HG03135 (cell line): Measurements from ENCODE around the gene NDRG4.

ENCODE experiments used
- ATAC-seq: cut with Tn5 transposase; IDR thresholded peaks from one replicate; pipeline ENCODE4 v1.9.1; 2021; ENCODE audit warnings: mild to moderate bottlenecking, moderate library complexity; ENCODE audit not compliant: unreplicated experiment

Gene NDRG4

DNA sequence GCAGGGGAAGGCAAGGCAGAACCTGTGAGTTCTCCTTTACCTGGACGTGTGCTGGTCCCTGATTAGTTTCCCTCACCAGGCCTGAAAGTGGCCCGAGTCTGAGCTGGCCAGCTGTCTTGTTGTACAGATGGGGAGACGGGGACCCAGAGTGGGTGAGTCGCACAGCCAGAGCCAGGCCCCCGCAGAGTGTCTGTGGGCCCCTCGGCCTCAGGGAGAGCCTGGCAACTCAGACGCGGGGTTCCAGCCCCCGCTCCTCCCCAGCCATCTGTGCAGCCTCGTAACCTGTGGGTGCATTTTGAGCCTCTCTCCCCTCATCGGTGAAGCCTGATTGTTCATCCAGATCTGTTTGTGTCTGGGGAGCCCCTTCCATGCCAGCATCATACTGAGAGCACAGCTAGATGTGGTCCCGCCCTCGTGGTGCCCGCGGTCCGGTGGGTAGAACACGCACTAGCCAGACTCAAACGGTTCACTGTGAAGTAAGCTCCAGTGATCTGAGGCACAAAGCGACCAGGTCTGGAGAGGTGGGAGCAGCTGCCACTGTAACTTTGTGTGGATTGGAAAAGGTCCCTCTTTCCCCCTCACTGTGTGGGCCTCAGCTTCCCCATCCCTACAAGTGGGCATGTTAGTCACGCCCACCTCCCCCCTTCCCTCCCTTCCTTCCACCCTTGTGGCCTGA lies 6.0 kb upstream of the NDRG4 start:
- ATAC-seq = no peak

DNA sequence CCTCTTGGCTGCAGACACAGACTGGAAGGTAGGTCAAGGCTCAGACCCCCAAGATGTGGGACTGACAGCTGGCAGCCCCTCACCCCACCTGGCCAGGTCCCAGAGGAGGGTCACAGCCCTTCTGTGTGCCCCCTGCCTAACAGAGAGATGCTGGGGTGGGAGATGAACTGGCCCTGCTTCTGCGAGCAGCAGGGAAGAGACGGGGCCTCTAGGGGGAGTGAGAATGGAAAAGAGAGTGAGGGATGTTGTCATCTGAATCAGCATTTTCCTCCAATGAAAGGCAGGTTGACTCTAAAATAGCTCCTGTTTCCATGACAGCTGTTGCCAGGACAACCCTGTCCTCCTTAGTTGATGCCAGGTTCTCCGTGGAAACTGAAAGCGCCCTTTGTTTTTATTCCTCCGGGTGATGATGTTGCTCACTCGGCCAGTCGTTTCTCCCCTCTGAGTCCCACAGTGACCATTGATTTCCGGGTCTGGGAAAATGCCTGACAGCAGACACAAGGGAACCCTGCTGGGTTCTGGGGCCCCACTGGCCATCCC lies 4.9 kb upstream of the NDRG4 start:
- peak; percentile 69 for ATAC-seq

DNA sequence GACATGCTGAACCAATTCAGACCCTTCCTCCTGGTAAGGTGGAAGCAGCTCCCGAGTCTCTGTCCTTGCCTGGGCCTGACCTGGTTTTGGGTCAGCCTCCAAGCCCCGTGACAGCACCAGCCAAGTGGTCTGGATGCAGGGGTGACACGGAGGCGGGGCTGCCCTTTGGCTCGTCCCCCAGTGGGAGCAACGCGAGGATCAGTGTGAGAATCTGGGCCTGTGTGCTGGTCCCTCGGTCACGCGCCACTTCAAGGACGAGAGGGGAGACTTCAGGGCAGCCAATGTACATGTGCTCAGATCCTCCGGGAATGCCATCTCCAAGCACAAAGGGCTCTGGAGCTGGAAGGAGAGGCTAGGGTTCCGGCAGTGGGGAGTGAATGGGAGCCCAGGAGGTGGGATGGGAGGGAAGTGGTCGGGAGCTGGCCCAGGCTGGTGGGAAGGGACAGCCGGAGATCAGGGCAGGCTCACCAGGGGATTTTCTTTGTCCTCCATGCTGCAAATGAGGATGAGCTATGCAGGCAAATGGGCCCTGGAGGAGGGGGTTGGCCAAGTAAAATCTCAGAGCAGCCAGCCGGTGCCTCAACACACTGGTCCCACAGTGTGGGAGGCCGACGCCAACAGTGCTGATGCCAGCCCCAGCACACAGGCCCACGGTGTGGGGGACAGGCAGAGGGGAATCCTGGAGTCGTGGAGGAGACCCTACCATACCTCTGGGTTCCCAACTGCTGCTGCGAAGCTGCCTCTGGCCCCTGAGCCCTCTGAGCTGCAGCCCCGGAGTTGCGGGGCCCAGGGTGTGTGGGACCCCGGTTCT lies 4.2 kb upstream of the NDRG4 start:
- no peak for ATAC-seq

DNA sequence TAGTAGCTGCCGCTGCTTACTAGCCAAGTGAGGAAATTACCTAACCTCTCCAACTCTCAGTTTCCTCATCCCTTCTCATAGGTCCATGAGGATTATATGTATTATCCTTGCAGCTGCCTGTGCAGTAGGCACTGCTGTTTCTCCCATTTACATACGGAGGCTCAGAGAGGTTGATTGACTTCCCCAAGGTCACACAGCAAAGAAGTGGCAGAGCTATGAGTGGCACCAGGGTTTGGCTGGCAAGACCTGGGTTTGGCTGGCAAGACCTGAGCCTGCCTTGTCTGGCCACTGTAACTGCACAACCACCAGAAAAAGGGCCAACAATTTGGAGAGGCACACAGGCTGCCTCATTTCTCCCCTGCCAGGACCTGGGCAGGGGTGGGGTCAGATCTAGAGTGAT lies 2.5 kb upstream of the NDRG4 start:
- ATAC-seq = no peak

DNA sequence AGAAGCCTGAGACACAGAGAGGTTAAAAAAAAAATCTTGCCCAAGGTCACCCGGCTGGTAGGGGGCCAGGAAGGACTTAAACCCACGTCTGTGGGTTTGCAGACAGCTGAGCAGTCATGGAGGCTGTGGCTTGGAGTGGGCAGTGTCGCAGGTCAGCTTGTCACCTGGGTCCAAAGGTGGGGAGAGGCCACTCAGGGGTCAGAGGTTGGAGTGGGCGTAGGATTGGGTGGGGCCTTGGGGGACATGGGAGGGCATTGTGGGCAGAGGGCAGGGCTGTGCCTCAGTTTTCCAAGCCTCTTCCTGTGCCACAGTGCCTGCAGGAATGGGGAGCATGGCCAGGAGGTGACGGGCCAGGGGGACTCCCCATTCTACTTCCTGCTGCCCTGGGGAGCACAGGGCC lies 2.0 kb upstream of the NDRG4 start:
- no peak for ATAC-seq

DNA sequence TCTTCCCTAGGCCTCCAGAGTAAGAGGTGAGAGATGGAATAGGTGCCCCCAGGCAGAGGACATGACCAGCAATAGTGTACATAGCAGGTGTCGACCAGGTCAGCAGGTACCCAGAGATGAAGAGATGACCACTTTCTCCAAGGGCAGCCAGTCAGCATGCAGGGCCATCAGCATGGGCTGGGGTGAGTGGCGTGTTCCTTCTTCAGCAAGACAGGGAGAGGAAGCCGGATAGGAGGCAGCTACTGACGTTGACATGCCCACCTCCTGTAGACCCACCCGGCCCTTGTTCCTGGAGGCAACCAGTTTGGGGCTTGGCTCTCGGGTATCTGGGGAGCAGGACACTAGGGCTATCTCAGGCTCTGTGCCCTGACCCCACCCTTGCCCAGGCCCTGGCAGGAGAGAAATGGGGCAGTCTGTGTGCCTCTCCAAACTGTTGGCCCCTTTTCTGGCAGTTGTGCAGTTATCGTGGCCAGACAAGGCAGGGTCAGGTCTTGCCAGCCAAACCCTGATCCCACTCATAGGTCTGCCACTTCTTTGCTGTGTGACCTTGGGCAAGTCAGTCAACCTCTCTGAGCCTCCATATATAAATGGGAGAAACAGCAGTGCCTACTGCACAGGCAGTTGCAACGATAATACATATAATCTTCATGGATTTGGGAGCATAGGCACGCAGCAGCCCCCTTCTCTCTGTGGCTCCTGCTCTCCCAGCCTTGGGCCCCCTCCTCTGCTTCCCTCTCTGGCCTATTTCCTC lies 1.4 kb upstream of the NDRG4 start:
- ATAC-seq = no peak

DNA sequence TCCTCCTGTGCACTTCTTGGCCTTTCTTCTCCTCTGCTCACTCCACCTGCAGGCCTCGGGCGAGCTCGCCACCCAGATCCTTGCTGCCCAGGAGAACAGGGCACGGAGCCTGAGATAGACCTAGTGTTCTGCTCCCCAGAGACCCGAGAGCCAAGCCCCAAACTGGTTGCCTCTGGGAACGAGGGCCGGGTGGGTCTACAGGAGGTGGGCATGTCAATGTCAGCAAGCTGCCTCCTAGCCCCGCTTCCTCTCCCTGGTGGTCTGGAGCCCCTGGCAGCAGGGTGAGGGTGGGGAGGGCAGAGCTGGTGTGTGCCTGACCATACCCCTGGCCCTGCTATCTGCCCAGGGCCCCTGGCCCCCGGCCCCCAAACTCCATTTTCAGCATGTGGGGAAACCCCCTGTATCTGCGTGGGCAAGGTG lies 841 bp upstream of the NDRG4 start:
- no peak for ATAC-seq

DNA sequence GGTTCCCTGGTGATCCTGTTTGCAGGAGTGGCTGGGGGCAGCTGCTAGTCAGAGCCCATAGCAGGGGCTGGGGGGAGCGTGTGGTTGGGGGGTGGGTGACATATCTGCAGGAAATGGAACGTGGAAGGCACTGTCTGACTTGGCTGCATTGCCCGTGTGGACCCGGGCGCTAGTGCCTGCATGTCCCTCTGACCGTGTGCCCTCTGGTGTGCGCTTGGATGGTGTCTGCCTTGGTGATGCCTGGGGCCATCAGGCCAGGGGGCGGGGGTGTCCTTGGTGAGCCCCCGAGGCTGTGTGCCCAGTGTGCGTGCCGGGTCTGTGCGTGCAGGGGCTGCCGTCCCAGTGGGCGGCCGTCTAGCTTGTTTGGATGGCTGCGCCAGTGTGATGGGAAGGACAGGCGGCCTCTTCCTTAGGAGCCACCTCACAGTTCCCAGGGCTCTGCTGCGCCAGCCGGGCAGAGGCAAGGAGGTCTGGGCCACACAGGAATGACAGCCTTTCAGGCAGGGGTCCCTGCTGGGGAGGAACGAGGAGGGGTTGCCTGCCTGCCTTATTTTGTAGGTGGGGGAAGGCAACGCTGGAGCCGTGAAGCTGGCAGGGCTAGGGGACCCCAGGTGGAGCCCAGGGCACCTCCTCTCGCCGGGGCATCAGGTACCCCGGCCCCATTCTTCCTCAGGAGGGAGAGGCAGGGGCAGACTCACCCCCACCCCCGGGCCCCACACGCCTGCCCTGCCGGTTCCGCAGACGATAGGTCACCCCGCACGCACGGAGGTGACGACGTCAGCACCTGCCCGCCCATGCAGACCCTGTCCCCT lies 693 bp downstream of the NDRG4 start:
- no peak for ATAC-seq

DNA sequence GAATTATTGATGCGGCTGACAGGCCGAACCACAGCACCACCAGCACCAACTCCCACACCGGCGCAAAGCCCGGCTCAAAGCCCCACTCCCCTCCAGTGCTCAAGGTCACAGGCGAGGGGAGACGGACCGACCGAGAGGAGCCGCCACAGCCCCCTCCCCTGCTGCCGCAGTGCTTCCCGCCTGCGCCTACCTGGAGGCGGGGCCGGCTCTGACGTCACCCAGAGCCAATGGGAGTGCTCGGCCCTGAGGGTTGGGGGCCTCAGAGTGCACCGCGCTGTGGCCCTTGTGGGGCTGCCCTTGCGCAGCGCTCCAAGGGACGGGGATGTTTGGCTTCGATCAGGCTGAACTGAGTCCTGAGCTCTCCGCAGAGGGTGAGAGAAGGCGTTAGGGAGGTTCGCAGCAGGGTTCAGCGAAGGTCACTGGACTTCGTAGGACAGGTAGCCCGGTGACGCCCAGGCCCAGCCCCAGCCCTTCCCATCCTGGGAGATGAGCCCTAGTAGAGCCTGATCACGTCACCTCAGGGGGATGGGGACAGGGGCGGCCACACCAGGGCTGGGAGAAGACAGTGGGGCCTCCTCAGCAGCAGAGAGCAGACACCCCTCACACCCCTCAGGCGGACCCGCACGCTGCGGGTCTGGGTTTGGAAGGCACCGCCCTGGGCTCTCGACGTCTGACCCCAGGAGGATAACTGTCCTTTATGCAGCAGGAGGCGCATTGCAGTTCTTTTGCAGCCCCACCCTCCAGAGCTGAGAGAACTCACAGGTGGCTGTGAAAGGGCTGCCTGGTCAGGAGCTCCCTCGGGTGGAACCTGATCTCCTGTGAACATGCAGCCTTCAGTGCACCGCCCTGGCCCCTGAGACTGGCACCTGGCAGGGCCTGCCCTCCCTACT lies 1.5 kb downstream of the NDRG4 start:
- ATAC-seq = no peak

DNA sequence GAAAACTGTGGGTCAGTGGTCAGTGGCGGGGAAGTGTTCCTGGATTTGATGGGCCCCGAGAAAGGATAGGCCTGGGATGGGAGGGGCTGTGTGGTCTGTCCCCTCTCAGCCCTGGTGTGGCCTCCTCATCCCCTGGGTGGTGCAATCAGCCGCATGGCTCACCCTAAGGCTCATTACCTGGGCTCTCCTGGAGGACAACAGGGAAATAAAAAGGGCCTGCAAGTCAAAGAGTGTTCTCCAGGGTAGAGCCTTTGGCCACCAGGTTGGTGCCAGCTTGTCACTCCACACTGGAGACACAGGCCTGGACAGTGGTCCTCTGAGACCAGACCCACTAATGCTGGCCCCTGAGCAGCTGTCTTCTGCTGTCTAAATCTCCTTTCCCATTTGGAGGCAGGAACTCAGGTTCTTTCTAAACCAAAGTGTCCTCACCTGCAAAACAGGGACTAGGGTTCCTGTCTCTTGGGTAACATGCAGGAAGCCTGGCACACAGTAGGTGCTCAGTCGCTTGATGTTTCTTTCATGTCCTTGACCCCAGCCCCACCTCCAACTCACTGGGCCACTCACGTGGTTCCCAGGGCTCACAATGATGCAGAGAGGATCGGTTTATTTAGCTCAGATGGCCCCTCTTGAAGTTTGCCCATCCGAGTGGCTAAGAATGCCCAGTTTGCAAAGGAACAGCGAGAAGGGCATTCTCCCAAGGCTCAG lies 2.4 kb downstream of the NDRG4 start:
- ATAC-seq = no peak

DNA sequence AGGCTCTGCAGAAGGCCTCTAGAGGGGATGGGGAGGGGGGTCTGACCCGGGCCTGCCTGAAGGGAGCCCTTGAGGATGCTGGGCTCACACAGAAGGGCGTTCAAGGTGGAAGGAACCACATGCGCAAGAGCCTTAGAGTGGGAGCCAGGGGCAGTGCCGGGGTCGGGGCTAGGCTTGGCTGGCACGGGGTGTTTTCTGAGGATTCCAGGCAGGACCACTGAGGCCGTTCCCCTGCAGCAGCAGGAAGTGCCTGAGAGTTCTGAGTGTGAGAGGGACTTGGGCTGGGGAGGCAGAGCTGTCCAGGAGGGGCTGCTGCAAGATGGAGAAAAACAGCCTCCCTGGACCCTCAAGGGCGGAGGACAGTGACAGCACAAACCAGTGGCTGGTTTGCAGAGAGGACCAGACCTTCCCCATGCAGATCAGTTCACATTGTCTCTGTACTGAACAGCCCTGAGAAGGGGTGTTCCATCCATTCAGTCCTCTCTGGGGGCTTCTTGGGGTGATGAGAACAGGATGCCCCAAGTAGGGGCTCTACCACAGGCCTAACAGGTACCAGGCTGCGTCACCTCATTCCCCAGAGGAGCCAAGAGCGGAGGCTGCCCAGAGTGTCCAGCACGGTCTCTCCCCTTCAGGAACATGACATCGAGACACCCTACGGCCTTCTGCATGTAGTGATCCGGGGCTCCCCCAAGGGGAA lies 3.4 kb downstream of the NDRG4 start:
- no peak for ATAC-seq

DNA sequence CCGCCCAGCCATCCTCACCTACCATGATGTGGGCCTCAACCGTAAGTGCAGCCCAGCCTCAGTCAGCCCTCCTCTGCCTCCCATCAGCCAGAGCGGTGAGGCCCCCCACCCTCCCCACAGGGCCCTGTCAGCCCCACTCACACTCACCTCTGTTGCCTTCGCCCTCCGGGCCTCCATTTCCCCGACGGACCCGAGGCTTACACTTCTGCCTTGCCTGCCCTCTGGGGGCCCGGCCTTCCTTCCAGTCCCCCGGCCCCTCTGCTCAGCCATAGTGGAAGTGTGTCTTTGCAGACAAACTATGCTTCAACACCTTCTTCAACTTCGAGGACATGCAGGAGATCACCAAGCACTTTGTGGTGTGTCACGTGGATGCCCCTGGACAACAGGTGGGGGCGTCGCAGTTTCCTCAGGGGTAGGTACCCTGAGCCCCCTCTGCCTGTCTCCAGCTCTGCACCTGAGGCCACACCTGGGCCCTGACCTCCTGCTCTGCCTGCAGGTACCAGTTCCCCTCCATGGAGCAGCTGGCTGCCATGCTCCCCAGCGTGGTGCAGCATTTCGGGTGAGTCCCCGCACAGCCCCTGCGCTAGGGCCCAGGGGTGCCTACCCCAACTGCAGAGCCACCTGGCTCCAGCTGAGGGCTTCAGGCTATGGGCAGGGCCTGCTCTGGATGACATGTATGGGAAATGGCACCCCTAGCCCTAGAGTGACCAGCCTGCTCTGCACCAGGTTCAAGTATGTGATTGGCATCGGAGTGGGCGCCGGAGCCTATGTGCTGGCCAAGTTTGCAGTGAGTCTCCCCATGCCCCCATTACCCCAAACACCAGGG lies 4.1 kb downstream of the NDRG4 start:
- no peak for ATAC-seq

DNA sequence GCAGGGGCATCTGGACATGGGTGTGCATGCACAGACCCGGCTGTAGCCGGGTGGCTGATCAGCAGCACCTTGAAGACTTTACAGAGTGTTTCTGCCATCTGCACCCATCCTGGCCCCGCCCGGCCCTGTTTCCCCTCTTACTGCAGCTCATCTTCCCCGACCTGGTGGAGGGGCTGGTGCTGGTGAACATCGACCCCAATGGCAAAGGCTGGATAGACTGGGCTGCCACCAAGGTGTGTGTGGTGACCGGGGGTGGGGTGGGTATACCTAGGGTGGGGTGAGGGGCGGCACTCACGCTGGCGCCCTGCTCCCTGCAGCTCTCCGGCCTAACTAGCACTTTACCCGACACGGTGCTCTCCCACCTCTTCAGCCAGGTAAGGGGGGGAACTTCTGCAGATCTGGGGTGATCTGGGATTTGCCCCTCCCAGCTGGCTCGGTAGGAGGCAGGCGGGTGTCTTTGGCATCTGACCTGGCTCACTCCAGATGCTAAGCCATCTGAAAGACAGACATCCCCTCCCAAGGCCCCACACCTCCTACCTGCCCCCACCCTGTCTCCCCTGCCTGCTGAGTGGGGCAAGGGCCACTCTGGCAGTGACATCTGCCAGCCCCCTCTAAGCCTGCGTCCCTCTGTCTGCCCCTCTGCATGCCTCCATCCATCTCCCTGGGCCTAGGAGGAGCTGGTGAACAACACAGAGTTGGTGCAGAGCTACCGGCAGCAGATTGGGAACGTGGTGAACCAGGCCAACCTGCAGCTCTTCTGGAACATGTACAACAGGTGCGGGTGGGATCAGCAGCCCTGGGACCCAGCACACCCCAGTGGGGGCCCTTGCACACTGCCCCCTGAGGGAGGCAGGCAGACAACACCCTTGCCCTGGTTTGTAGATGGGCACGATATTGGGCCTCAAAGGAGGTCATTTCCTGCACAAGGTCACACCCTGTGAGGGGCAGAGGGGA lies 6.6 kb downstream of the NDRG4 start:
- ATAC-seq = no peak

DNA sequence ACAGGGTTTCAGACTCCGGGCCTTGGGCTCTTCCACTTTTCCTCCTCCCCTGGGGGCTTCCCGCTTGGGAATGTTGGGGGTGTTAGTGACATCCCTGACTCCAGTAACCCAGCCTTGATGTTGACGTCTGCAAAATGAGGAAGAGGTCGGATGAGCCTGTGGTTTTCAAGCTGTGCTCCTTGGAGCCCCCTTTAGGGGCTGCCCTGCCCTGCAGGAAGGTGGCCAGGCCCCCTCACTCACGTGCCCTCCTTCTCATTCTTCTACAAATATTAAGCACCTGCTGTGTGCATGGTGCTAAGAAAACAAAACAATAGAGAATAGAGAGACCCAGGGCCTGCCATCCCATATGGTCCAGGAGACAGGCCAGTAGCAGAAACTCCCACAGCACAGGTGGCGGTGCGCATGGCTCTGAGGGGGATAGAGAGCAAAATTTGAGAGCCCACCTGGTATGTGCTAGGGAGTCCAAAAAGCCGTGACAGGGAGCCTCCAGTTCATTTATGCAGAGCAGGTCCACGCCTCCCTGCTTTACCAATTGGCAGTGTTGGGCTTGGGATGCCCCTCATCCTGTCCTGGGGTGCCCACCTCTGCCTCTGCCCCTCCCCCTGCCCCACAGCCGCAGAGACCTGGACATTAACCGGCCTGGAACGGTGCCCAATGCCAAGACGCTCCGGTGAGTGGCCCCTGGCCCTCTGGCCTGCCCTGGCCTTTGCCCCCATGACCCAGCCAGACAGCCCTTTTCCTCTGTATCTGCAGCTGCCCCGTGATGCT lies 7.4 kb downstream of the NDRG4 start:
- ATAC-seq = no peak

DNA sequence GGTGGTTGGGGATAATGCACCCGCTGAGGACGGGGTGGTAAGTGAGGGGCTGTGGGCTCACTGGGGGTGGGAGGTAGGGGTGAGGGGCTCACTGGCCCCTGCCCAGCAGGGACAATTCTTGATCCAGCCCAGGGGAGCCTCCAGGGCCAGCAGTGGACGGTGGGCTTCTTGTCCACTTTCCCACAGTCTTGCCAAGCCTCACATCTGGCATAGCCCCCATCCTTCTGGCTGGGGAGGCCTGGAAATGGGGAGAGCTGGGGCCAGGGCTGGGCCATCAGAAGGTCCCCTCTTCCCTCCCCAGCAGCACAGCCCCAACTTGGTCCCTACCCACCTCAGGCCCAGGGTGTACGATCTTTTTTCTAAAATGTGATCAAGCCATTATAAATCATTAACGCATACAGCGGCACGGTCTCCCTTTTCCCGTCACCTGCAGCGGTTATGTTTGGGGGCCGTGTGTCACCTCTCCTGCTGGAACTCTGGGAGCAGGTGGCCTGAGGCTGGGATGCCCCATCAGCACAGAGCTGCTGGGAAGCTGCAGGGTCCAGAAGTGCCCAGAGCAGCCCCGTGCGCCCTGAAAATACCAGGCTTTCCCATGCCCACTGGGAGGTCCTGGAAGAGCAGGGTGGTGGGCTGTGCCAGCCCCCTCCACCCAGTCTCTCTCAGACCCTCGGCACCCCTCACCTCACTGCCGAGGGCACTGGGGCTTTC lies 8.2 kb downstream of the NDRG4 start:
- ATAC-seq = no peak
